ENCODE data around the gene ZNF334. TPM values are rescaled to one million over a fixed set of nuclear protein-coding genes. Genes with fewer than 3 reads are reported as not detected.

ZNF334 gene
- total RNA-seq, 1 donor, result 5.8 TPM

DNA sequence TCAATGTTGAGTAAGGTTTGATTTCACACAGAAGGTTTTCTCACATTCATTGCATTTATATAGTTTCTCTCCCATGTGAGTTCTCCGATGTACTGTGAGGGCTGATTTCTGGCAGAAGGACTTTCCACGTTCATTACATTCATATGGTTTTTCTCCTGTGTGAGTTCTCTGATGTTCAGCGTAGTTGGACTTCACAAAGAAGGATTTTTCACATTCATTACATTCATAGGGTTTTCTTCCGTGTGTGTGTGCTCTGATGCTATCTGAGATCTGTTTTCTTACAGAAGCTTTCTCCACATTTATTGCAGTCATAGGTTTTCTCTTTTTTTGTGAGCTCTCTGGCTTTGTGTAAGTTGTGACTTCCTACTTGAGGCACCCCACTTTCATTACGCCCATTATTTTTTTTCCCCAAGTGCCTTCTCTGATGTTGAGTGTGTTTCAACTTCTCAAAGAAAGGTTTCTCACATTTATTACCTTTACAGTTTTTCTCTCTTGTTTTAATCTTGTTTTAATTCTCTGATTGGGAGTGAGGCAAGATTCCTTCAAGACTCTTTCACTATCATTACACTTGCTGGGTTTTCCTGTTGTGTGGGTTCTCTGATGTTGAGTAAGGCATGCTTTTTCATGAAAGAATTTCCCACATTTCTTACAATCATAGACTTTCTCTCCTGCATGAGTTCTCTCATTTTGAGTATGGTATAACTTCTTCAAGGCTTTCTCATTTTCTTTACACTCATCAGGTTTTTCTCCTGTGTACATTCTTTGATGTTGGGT, 56.9 kb downstream of the ZNF334 start:
- H3K36me3 ChIP-seq (ENCODE audit: insufficient read depth, low read length), result no peaks in the 10 kb centered on the region
- H3K4me2 ChIP-seq (ENCODE audit: insufficient read depth, low read length), result no peak overlapping the region
- H3K27ac ChIP-seq (ENCODE audit: low read depth, low read length), result no peak overlapping the region
- no peaks in the 10 kb centered on the region for H3K4me1 ChIP-seq (ENCODE audit: insufficient read depth, low read length)
- no peaks in the 10 kb centered on the region for H4K20me1 ChIP-seq (ENCODE audit: insufficient read depth, low read length)
- H3K27me3 ChIP-seq (ENCODE audit: insufficient read depth, low read length), result no peaks in the 10 kb centered on the region
- no peak overlapping the region for H2AFZ ChIP-seq (ENCODE audit: low read length)
- TF ChIP-seq, protein P1, sequence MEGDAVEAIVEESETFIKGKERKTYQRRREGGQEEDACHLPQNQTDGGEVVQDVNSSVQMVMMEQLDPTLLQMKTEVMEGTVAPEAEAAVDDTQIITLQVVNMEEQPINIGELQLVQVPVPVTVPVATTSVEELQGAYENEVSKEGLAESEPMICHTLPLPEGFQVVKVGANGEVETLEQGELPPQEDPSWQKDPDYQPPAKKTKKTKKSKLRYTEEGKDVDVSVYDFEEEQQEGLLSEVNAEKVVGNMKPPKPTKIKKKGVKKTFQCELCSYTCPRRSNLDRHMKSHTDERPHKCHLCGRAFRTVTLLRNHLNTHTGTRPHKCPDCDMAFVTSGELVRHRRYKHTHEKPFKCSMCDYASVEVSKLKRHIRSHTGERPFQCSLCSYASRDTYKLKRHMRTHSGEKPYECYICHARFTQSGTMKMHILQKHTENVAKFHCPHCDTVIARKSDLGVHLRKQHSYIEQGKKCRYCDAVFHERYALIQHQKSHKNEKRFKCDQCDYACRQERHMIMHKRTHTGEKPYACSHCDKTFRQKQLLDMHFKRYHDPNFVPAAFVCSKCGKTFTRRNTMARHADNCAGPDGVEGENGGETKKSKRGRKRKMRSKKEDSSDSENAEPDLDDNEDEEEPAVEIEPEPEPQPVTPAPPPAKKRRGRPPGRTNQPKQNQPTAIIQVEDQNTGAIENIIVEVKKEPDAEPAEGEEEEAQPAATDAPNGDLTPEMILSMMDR (IDR thresholded peaks at IDR 0.05; ENCODE audit: extremely low read depth, low read depth, low read length), result no peak
- no peaks in the 10 kb centered on the region for H3K79me2 ChIP-seq (ENCODE audit: insufficient read depth, low read length)
- no peak overlapping the region for H3K4me3 ChIP-seq (ENCODE audit: insufficient read depth, low read length)
- no peak for DNase-seq (ENCODE audit: insufficient read length, low spot score, missing footprints)
- H3K9me3 ChIP-seq (ENCODE audit: low read depth, low read length), result peaks cover 5% of the 10 kb centered on the region

DNA sequence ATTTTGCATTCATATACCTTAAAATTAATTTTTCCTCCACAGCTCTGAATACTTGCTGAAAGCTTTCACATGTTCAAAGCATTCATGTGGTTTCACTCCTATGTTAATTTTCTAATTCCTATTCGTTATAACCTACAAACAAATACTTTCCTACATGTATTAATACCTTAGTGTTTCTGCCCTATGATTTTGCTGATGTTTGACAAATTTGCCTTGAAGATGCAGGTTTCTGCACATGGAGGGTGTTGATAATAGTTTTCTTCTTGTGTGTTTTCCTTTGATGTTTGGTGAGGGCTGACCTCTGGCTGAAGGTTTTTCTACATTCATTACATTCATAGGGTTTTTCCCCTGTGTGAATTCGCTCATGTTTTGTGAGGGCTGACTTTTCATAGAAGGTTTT, 57.6 kb downstream of the ZNF334 start:
- TF ChIP-seq, protein P1 (IDR thresholded peaks at IDR 0.05; ENCODE audit: extremely low read depth, low read depth, low read length), result no peak
- H3K4me2 ChIP-seq (ENCODE audit: insufficient read depth, low read length), result no peak overlapping the region
- no peaks in the 10 kb centered on the region for H3K36me3 ChIP-seq (ENCODE audit: insufficient read depth, low read length)
- DNase-seq (ENCODE audit: insufficient read length, low spot score, missing footprints), result no peak
- no peaks in the 10 kb centered on the region for H3K27me3 ChIP-seq (ENCODE audit: insufficient read depth, low read length)
- no peak overlapping the region for H3K4me3 ChIP-seq (ENCODE audit: insufficient read depth, low read length)
- H3K9me3 ChIP-seq (ENCODE audit: low read depth, low read length), result peaks cover 5% of the 10 kb centered on the region
- H3K27ac ChIP-seq (ENCODE audit: low read depth, low read length), result no peak overlapping the region
- no peaks in the 10 kb centered on the region for H4K20me1 ChIP-seq (ENCODE audit: insufficient read depth, low read length)
- no peaks in the 10 kb centered on the region for H3K79me2 ChIP-seq (ENCODE audit: insufficient read depth, low read length)
- no peaks in the 10 kb centered on the region for H3K4me1 ChIP-seq (ENCODE audit: insufficient read depth, low read length)
- no peak overlapping the region for H2AFZ ChIP-seq (ENCODE audit: low read length)

Other genes starting within 250 kb of the ZNF334 start
- not detected in 2 replicates for gene CDH22, start 205.1 kb downstream of the ZNF334 start, total RNA-seq
- 39.8 and 46.7 TPM in 2 replicates for gene ELMO2, start 106.9 kb downstream of the ZNF334 start, total RNA-seq
- not detected in 2 replicates for gene OCSTAMP, start 37.1 kb upstream of the ZNF334 start, total RNA-seq
- 0.59 and 1.8 TPM in 2 replicates for gene SLC13A3, start 137.9 kb upstream of the ZNF334 start, total RNA-seq
- gene TP53RK, start 175.9 kb upstream of the ZNF334 start, total RNA-seq, result 18.0 and 21.0 TPM in 2 replicates
- 44.2 and 47.4 TPM in 2 replicates for gene SLC2A10, start 196.1 kb upstream of the ZNF334 start, total RNA-seq